HG02798 (cell line): ENCODE measurements around the gene HDAC9.

Source experiments
- ATAC-seq: cut with Tn5 transposase; IDR thresholded peaks from one replicate; pipeline ENCODE4 v1.9.1; 2021; ENCODE audit warnings: mild to moderate bottlenecking; ENCODE audit not compliant: unreplicated experiment, poor library complexity

Gene HDAC9

DNA sequence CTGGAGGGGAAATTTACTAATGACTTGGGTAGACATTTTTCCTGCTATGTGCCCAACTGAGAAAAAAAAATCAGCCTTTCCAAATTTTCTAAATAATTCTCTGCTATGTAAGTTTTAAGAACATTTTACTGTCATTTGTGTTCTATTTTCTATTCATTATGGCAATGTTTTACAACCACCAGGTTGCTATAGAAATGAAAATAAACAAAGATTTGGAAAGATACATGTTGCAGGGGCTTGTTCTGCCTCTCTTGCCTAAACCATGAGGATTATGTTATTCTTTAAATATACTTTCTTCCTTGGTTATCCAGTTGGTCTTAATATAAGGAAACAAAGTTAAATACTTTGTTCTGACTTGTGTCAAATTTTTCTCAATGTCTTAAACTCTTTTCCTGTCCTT lies 364.7 kb downstream of the HDAC9 start:
- ATAC-seq, result no peak

GRCh38 chr7:18861514-18862118 lies 366.1 kb downstream of the HDAC9 start:
- peak; percentile 79 for ATAC-seq

GRCh38 chr7:18864967-18865366 lies 369.4 kb downstream of the HDAC9 start:
- no peak for ATAC-seq

- ATAC-seq, result peak; percentile 86
Measured at GRCh38 chr7:18866359-18867036, 370.9 kb downstream of the HDAC9 start.

DNA sequence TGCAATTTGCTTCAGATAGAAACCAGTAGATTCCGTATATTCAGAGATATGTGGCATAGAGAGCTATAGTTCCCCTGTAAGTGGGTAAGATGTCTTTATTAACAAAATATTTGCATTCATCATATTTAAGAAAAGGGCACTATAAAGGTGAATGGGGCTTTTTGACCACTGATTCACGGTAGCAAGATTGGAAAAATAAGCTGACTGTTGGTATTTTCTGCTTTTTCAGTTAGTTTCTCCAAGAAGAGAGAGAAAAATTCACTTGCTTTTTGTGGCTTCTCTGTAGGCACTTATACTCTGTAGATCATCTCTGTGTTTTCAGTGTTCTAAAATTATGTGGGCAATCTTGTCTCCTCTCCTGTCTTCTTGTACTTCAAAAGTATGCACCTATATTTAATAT lies 376.8 kb downstream of the HDAC9 start:
- no peak for ATAC-seq

GRCh38 chr7:18873734-18874336 lies 378.3 kb downstream of the HDAC9 start:
- ATAC-seq, result no peak

GRCh38 chr7:18874880-18875279 lies 379.3 kb downstream of the HDAC9 start:
- no peak for ATAC-seq

DNA sequence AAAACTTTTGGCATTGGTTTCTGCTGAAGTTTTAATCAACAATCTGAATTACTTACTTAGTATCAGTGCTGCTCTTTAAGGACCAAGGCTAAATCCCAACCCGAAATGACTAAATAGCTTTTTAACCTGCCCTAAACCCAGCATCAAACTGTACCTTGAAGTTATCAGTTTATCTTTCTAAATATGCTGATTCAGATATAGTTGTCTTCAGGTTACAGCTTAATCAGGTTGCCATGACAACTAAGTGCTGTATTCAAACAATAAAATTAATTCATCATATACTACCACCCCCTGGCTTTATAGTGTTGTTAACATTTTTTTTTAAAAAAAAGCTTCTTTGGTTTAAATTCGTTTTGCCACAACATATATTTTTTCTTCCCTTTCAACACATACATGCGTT lies 382.3 kb downstream of the HDAC9 start:
- ATAC-seq, result no peak

DNA sequence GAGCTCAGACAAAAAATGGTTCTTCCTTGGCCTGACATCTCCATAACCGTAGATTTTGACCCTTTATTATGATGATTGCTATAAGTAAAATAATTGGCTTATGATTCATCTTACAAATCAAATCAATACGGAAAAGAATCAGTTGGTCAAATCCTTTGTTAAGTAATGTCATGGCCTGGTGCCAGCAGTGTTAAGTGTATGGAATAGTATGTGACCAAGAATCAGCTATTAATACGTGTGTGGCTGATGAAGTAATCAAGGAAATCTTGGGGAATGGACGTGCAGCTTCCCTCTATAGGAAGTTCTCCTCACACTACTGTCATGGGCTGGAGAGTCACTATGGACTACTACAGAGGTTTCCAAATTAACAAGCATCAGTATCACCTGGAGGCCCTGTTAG lies 391.3 kb downstream of the HDAC9 start:
- no peak for ATAC-seq

DNA sequence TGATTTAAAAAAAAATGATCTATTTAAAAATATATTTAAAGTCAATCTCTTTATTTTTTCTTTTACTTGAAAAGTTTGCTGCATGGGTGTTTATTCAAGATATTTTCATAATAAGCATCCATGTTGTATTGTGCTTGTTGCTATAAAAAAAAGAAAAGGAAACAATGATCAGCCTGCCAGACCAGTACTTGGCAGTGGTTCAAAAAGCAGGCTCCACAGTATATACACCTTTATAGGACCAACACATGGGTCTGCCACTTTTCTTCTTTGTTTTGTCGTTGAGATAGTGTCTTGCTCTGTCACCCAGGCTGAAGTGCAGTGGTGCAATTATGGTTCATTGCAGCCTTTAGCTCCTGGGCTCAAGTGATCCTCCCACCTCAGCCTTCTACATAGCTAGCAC lies 393.9 kb downstream of the HDAC9 start:
- ATAC-seq, result no peak

DNA sequence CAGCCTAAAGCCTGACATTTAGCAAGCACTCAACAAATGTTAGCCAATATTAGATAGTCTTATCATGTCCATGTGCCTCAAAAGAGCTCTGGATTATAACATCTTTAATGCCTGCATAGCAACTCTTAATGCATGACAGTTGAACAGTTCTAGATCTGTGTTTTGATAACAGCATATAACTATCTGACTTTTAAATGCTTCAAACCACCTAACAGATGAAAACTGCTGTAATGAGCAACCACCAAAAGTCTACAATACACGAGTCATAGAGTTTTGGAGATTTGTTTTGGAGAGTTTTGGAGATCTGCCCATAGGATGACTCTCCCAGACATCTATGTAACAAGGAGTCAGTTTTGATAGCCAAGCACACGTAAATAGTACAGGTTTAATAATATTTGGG lies 394.6 kb downstream of the HDAC9 start:
- ATAC-seq, result no peak

GRCh38 chr7:18890885-18891621 lies 395.5 kb downstream of the HDAC9 start:
- ATAC-seq, result no peak

- ATAC-seq, result no peak
Measured at GRCh38 chr7:18893156-18893555, 397.6 kb downstream of the HDAC9 start.

DNA sequence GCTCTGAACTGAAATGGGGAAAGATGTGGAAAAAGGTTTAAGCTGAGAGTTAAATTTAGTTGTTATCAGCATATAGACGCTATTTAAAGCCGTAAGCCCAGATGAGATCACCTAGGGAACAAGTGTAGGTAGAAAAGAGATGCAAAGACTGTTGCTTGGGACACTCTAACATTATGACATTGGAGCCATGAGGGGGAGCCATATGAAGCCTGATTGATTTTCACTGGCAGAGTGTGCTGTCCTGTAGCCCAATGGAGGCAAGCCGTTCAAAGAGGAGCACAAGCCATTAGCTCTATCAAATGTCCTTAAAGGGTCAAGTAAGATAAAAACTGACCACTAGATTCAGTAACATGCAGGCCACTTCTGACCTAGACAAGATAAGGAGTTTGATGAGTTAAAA lies 398.6 kb downstream of the HDAC9 start:
- ATAC-seq, result no peak

GRCh38 chr7:18895456-18895855 lies 399.9 kb downstream of the HDAC9 start:
- no peak for ATAC-seq

- no peak for ATAC-seq
Measured at GRCh38 chr7:18896343-18896975, 400.9 kb downstream of the HDAC9 start.

- no peak for ATAC-seq
Measured at GRCh38 chr7:18900236-18900635, 404.7 kb downstream of the HDAC9 start.

- ATAC-seq, result no peak
Measured at GRCh38 chr7:18900803-18901202, 405.3 kb downstream of the HDAC9 start.

DNA sequence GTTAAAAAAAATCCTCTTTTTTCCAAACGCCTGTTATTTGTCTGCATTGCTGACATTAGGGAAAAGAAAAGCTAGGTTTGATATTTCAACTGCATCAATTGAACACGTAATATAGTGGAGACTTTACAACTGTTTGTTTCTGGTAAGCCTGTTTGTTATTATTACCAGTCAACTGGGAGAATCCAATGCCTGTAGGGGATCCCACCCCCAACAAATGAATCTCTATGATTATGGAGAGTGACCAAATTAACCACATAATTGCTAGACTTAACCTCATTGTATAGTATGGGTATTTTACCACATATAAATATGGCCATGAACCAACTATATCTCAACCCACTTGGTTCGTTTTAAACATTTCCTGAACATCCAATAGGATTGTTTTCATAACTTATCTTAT lies 405.8 kb downstream of the HDAC9 start:
- no peak for ATAC-seq

- no peak for ATAC-seq
Measured at GRCh38 chr7:18901982-18902421, 406.5 kb downstream of the HDAC9 start.

GRCh38 chr7:18902892-18903291 lies 407.3 kb downstream of the HDAC9 start:
- ATAC-seq, result no peak
